B cell (primary cell): ENCODE data around the gene RAB22A.

Source experiments
- EZH2 ChIP-seq: IDR thresholded peaks from 2 replicates; pipeline ENCODE4 v1.6.1; 2012; ENCODE audit warnings: borderline replicate concordance, low read depth, mild to moderate bottlenecking, moderate library complexity, low read length; ENCODE audit not compliant: insufficient read depth, poor library complexity, severe bottlenecking
- TF ChIP-seq, protein P1 (sequence below): fragments of 200-600 bp; IDR thresholded peaks from one replicate; pipeline ENCODE4 v1.8.0; 2022; ENCODE audit warnings: antibody characterized with exemption, mild to moderate bottlenecking

- TF ChIP-seq, protein P1, sequence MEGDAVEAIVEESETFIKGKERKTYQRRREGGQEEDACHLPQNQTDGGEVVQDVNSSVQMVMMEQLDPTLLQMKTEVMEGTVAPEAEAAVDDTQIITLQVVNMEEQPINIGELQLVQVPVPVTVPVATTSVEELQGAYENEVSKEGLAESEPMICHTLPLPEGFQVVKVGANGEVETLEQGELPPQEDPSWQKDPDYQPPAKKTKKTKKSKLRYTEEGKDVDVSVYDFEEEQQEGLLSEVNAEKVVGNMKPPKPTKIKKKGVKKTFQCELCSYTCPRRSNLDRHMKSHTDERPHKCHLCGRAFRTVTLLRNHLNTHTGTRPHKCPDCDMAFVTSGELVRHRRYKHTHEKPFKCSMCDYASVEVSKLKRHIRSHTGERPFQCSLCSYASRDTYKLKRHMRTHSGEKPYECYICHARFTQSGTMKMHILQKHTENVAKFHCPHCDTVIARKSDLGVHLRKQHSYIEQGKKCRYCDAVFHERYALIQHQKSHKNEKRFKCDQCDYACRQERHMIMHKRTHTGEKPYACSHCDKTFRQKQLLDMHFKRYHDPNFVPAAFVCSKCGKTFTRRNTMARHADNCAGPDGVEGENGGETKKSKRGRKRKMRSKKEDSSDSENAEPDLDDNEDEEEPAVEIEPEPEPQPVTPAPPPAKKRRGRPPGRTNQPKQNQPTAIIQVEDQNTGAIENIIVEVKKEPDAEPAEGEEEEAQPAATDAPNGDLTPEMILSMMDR = no peak
- no peak for TF ChIP-seq EZH2
These were observed 41.9 kb upstream of the RAB22A start for GRCh38 chr20:58267389-58268215.
